HFF-Myc (cell line): ENCODE data around the gene RCOR3.

Experiments used
- DNase-seq: peaks from one replicate; pipeline ENCODE4 v3.0.0-alpha.2; 2011; ENCODE audit warnings: low read depth; ENCODE audit errors: extremely low read depth
- H3K4me3 ChIP-seq: replicated peaks from 2 replicates; pipeline ENCODE4 v1.5.1; 2011; ENCODE audit warnings: low read depth, mild to moderate bottlenecking, control low read depth, low read length
- CTCF ChIP-seq: IDR thresholded peaks from 2 replicates; pipeline ENCODE4 v1.5.1; 2012; ENCODE audit warnings: mild to moderate bottlenecking, low read depth, low read length, control low read depth; ENCODE audit errors: missing control alignments

RCOR3 gene

DNA sequence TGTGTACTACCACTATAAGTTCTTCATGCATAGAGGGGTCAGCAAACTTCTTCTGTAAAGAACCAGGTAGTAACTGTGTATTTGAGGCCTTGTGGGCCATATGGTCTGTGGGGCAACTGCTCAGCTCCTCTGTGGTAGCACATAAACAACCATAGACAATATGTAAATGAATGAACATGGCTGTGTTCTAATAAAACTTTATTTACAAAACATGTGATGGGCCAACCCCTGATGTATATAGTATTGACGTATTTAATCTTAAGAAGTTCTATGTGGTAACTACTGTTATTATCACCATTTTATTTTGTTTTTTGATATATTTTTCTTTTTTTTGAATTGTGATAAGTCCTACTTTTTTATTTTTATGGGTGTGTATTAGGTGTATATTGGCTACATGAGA lies 82.8 kb downstream of the RCOR3 start:
- DNase-seq: no peak
- TF ChIP-seq CTCF: no peak
- H3K4me3 ChIP-seq: no peak overlapping the region

- TF ChIP-seq CTCF: no peak
- DNase-seq: no peak
- no peak overlapping the region for H3K4me3 ChIP-seq
Observed at GRCh38 chr1:211343607-211344006, 84.4 kb downstream of the RCOR3 start.

GRCh38 chr1:211344152-211344618 lies 85.0 kb downstream of the RCOR3 start:
- no peak for DNase-seq

DNA sequence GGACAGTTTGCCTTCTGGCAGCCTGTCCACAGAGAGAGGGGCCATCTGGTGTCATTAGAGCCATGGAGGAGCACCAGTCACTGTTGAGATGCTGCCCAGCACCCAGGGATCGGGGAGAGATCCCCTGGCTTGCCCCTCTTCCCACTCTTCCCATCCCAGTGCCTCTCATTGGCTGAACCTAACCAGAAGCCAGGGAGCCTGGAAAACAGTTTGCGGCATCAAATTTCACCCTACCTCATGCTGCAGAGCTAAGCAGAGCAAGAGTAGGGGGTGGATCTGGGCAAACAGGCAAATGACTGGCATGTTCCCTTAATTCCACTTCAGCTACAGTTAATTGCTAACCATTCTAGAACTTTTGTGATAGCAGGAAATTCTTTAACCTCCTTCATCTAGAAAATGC lies 86.6 kb downstream of the RCOR3 start:
- no peak overlapping the region for H3K4me3 ChIP-seq
- DNase-seq: no peak
- no peak for TF ChIP-seq CTCF

More at GRCh38 chr1:211344152-211344618, 85.0 kb downstream of the RCOR3 start:
- H3K4me3 ChIP-seq: no peak overlapping the region
- no peak for TF ChIP-seq CTCF

- no peak for TF ChIP-seq CTCF
- no peak for DNase-seq
- H3K4me3 ChIP-seq: no peak overlapping the region
Observed at GRCh38 chr1:211347077-211347844, 88.1 kb downstream of the RCOR3 start.

- no peak for DNase-seq
- TF ChIP-seq CTCF: no peak
- no peak overlapping the region for H3K4me3 ChIP-seq
Observed at GRCh38 chr1:211348547-211348946, 89.4 kb downstream of the RCOR3 start.
